GM12878 (cell line): ENCODE measurements around the gene PXMP4. TPM values are rescaled to one million over a fixed set of nuclear protein-coding genes. Genes with fewer than 3 reads are reported as not detected.

Experiments used
- ATAC-seq: fragments of 200-7000 bp; cut with Tn5 transposase; 3 replicates; pipeline ENCODE4 v1.9.1; 2020; ENCODE audit warnings: mild to moderate bottlenecking, moderate library complexity
- BruUV-seq: library from RNA; stranded (reverse); fragments of 400-500 nt; replicated peaks from 2 replicates; lab custom pipeline; 2021; lab: Mats Ljungman, UMichigan
- CTCF ChIA-PET: fragments of 300-600 bp; sonication (Branson Sonifier 250); formaldehyde crosslinking; extraction: SDS; loops from one replicate; lab custom pipeline; 2021; ENCODE audit warnings: inconsistent platforms; lab: Yijun Ruan, JAX
- POLR2A ChIA-PET: fragments of 350-600 bp; formaldehyde crosslinking; extraction: SDS; loops from one replicate; lab custom pipeline; 2021; ENCODE audit warnings: inconsistent platforms; lab: Charles Lee
- RAD21 ChIA-PET: fragments of 300-600 bp; sonication (Branson Sonifier 250); formaldehyde crosslinking; loops from one replicate; lab custom pipeline; 2023; ENCODE audit warnings: antibody characterized with exemption; ENCODE audit not compliant: unreplicated experiment; lab: Charles Lee
- SMC1A ChIA-PET: fragments of 300-600 bp; sonication (Branson Sonifier 250); formaldehyde crosslinking; loops from one replicate; lab custom pipeline; 2023; ENCODE audit not compliant: unreplicated experiment, uncharacterized antibody; lab: Charles Lee
- DNase-seq: peaks from one replicate; pipeline ENCODE4 v3.0.0-alpha.2; 2011; ENCODE audit warnings: low read depth, low spot score
- FAIRE-seq: peaks from 3 replicates; lab custom pipeline; 2011; peaks lifted over from hg19 to GRCh38; lab: Jason Lieb, UNC
- H2AFZ ChIP-seq: 2 replicates; pipeline ENCODE4 v1.6.0; 2011; ENCODE audit warnings: low read depth, low read length, control low read depth; ENCODE audit not compliant: control insufficient read depth
- H3K27ac ChIP-seq: 2 replicates; pipeline ENCODE4 v1.5.1; 2011; ENCODE audit warnings: control low read depth; ENCODE audit not compliant: control insufficient read depth, insufficient read depth
- H3K27me3 ChIP-seq, 2 experiments: replicated peaks in 1 of 2; 2 replicates each; pipeline versions ENCODE4 v1.6.0 to v1.6.1; 2011; ENCODE audit warnings: low read length in 1 of 2; ENCODE audit not compliant: control insufficient read depth in 2 of 2, insufficient read depth in 2 of 2
- H3K36me3 ChIP-seq, 2 experiments: 2 replicates each; pipeline ENCODE4 v1.5.1; 2011; ENCODE audit warnings: low read length in 1 of 2; ENCODE audit not compliant: control insufficient read depth in 2 of 2, insufficient read depth in 2 of 2
- H3K4me1 ChIP-seq: 2 replicates; pipeline ENCODE4 v1.6.1; 2011; ENCODE audit warnings: mild to moderate bottlenecking, low read length, moderate library complexity, mixed read lengths; ENCODE audit not compliant: control insufficient read depth, insufficient read depth
- H3K4me2 ChIP-seq: 2 replicates; pipeline ENCODE4 v1.6.0; 2011; ENCODE audit warnings: control low read depth; ENCODE audit not compliant: control insufficient read depth, insufficient read depth
- H3K4me3 ChIP-seq: fragments of 200-600 bp; sonication (generic); 2 replicates; pipeline ENCODE4 v1.5.1; 2016
- H3K79me2 ChIP-seq: 2 replicates; pipeline ENCODE4 v1.6.0; 2011; ENCODE audit warnings: low read length; ENCODE audit not compliant: control insufficient read depth, insufficient read depth
- H3K9ac ChIP-seq: 2 replicates; pipeline ENCODE4 v1.8.0; 2011; ENCODE audit warnings: low read length, control low read depth, mixed read lengths; ENCODE audit not compliant: control insufficient read depth, insufficient read depth
- H3K9me3 ChIP-seq: replicated peaks from 3 replicates; pipeline ENCODE4 v1.5.1; 2011; ENCODE audit warnings: mild to moderate bottlenecking, low read length; ENCODE audit not compliant: control insufficient read depth, insufficient read depth
- H4K20me1 ChIP-seq: 2 replicates; pipeline ENCODE4 v1.6.0; 2011; ENCODE audit not compliant: control insufficient read depth, insufficient read depth
- CHD2 ChIP-seq: IDR thresholded peaks from 2 replicates; pipeline ENCODE4 v1.6.1; 2011; ENCODE audit warnings: low read depth, low read length, improper control_type of control experiment, borderline replicate concordance
- CHD4 ChIP-seq: fragments of 200-600 bp; sonication (generic); IDR thresholded peaks from 2 replicates; pipeline ENCODE4 v1.6.1; 2016; ENCODE audit warnings: mild to moderate bottlenecking
- HDAC6 ChIP-seq: fragments of 200-600 bp; sonication (generic); IDR thresholded peaks from one replicate; pipeline ENCODE4 v1.8.0; 2017; ENCODE audit warnings: antibody characterized with exemption; ENCODE audit not compliant: unreplicated experiment
- IRF3 ChIP-seq: fragments of 450-650 bp; IDR thresholded peaks from 2 replicates; pipeline ENCODE4 v1.6.1; 2014; ENCODE audit warnings: mild to moderate bottlenecking
- JUNB ChIP-seq: IDR thresholded peaks from 2 replicates; pipeline ENCODE4 v1.6.1; 2016; ENCODE audit warnings: antibody characterized with exemption, mild to moderate bottlenecking
- KDM1A ChIP-seq: fragments of 200-600 bp; sonication (generic); IDR thresholded peaks from 2 replicates; pipeline ENCODE4 v1.6.1; 2016; ENCODE audit warnings: borderline replicate concordance
- LARP7 ChIP-seq: fragments of 450-650 bp; IDR thresholded peaks from 2 replicates; pipeline ENCODE4 v1.6.1; 2017; ENCODE audit warnings: mild to moderate bottlenecking
- NR2F1 ChIP-seq: fragments of 450-650 bp; conservative IDR thresholded peaks from 2 replicates; pipeline ENCODE4 v1.6.1; 2017; ENCODE audit warnings: mild to moderate bottlenecking
- TCF3 ChIP-seq: IDR thresholded peaks from 2 replicates; pipeline ENCODE4 v1.6.1; 2012; ENCODE audit warnings: low read depth, mild to moderate bottlenecking, low read length, borderline replicate concordance; ENCODE audit not compliant: insufficient read depth
- whole genome bisulfite sequencing: methylation state at CpG from one replicate; pipeline ENCODE4 v1.1.6; 2016; ENCODE audit warnings: low lambda C conversion rate; ENCODE audit not compliant: insufficient replicate concordance, insufficient coverage; ENCODE audit errors: missing lambda C conversion rate; 5-methylcytosine and 5-hydroxymethylcytosine counted together
- in situ Hi-C: fragments of 300-500 bp; cut with MboI; formaldehyde crosslinking; loops from 9 replicates; pipeline ENCODE4 v1.14.3; 2018; ENCODE audit warnings: mixed read lengths
- intact Hi-C: fragments of 100-400 bp; cut with micrococcal nuclease; formaldehyde crosslinking; loops from one replicate; pipeline ENCODE4 v1.14.2; 2022; ENCODE audit not compliant: unreplicated experiment
- polyA plus RNA-seq, 11 experiments: library from polyadenylated mRNA; depleted of rRNA in 4 of 11; unstranded in 6 of 11; stranded (reverse) in 5 of 11; fragments of >200 nt; fragmentation: Nextera tagmentation in 4 of 11; fragmentation: Illumina TruSeq in 1 of 11; extraction: Ambion mirVana in 4 of 11; extraction: Trizol in 1 of 11; gene quantifications; 1 replicate in 1 of 11; 2 replicates in 10 of 11; pipeline versions ENCODE4 v1.2.1 to v1.2.3, GENCODE V29; 2011 to 2016; ENCODE audit warnings: inconsistent platforms in 2 of 11, missing spikeins in 2 of 11, low read depth in 1 of 11
- total RNA-seq, 4 experiments: library from RNA; depleted of rRNA in 3 of 4; stranded (reverse); fragments of >200 nt in 3 of 4; fragmentation: Illumina TruSeq in 1 of 4; extraction: Trizol in 1 of 4; gene quantifications; 2 replicates each; pipeline versions ENCODE4 v1.2.1 to v1.2.3, GENCODE V29; 2013 to 2021
- TF ChIP-seq, protein P1 (sequence below): fragments of 450-650 bp; formaldehyde crosslinking; IDR thresholded peaks from 2 replicates; pipeline ENCODE4 v1.5.0; 2022; ENCODE audit warnings: mild to moderate bottlenecking, missing genetic modification characterization

The PXMP4 gene
- total and polyA plus RNA-seq, 10 of the 15 experiments (the other 5 are each of a cell fraction or from before 2014, with no cell fraction given): 3.6 to 19.2 (median 8.6) TPM

- H4K20me1 ChIP-seq: no peaks in the 10 kb centered on the region
- FAIRE-seq: no peak
- peak overlapping the region; percentile 59 for H3K9ac ChIP-seq
- ATAC-seq: peak; percentile 64
- no peaks in the 10 kb centered on the region for H3K79me2 ChIP-seq
- H3K4me2 ChIP-seq: peak overlapping the region; percentile 56
- ChIA-PET CTCF (no interaction called here), SMC1A (no interaction called here), RAD21 (no interaction called here), POLR2A (no interaction called here)
- in situ Hi-C loops (no loop called here), intact Hi-C loops (no loop called here)
- H3K27me3 ChIP-seq: no peaks in the 10 kb centered on the region
- peaks cover 11% of the 10 kb centered on the region for H3K4me1 ChIP-seq
- H3K9me3 ChIP-seq: no peaks in the 10 kb centered on the region
- peaks cover 0 to 1% of the 10 kb centered on the region in 2 experiments; a peak in 3 of 4 replicates for H3K36me3 ChIP-seq
- WGBS: 25% methylated on average over 29 of the region's 29 CpGs
- no peak overlapping the region for H3K27ac ChIP-seq
- H2AFZ ChIP-seq: peak overlapping the region; percentile 16
- no TSS peak for BruUV-seq
- TF ChIP-seq HDAC6: no peak
- TF ChIP-seq NR2F1: peak; percentile 60; the same call in 1 of the 2 replicates
- DNase-seq: no peak
- H3K4me3 ChIP-seq: peak overlapping the region; percentile 79
These were observed 46.5 kb downstream of the PXMP4 start for GRCh38 chr20:33673410-33674293.

- H3K4me1 ChIP-seq: peaks cover 17% of the 10 kb centered on the region
- peak overlapping the region; percentile 56; the same call in 1 of the 2 replicates for H3K4me2 ChIP-seq
- H3K9me3 ChIP-seq: no peaks in the 10 kb centered on the region
- H3K27ac ChIP-seq: no peak overlapping the region
- peaks cover 4% of the 10 kb centered on the region; the same call in 1 of the 2 replicates for H4K20me1 ChIP-seq
- no peaks in the 10 kb centered on the region for H3K27me3 ChIP-seq
- ChIA-PET CTCF (no interaction called here), POLR2A (interaction anchor here (1.0 kb wide), 1 partner anchor 12 kb away, joined by 3 read pairs; no protein-coding TSS in a partner anchor), SMC1A (no interaction called here), RAD21 (no interaction called here)
- intact Hi-C loops: no loop called here
- no peak overlapping the region for H3K4me3 ChIP-seq
- H3K9ac ChIP-seq: peak overlapping the region; percentile 59; the same call in 1 of the 2 replicates
- DNase-seq: no peak
- peaks cover 0 to 1% of the 10 kb centered on the region in 2 experiments; a peak in 3 of 4 replicates for H3K36me3 ChIP-seq
- H2AFZ ChIP-seq: no peak overlapping the region
- BruUV-seq: no TSS peak
- WGBS: 71% methylated on average over 4 of the region's 4 CpGs
- no peak for ATAC-seq
- peaks cover 2% of the 10 kb centered on the region for H3K79me2 ChIP-seq
- in situ Hi-C loops: no loop called here
- no peak for TF ChIP-seq CHD4
- TF ChIP-seq LARP7: no peak
- no peak for TF ChIP-seq KDM1A
- TF ChIP-seq IRF3: no peak
- no peak for TF ChIP-seq CHD2
- no peak for TF ChIP-seq TCF3
- TF ChIP-seq, protein P1, sequence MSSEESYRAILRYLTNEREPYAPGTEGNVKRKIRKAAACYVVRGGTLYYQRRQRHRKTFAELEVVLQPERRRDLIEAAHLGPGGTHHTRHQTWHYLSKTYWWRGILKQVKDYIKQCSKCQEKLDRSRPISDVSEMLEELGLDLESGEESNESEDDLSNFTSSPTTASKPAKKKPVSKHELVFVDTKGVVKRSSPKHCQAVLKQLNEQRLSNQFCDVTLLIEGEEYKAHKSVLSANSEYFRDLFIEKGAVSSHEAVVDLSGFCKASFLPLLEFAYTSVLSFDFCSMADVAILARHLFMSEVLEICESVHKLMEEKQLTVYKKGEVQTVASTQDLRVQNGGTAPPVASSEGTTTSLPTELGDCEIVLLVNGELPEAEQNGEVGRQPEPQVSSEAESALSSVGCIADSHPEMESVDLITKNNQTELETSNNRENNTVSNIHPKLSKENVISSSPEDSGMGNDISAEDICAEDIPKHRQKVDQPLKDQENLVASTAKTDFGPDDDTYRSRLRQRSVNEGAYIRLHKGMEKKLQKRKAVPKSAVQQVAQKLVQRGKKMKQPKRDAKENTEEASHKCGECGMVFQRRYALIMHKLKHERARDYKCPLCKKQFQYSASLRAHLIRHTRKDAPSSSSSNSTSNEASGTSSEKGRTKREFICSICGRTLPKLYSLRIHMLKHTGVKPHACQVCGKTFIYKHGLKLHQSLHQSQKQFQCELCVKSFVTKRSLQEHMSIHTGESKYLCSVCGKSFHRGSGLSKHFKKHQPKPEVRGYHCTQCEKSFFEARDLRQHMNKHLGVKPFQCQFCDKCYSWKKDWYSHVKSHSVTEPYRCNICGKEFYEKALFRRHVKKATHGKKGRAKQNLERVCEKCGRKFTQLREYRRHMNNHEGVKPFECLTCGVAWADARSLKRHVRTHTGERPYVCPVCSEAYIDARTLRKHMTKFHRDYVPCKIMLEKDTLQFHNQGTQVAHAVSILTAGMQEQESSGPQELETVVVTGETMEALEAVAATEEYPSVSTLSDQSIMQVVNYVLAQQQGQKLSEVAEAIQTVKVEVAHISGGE: no peak
- no peak for TF ChIP-seq JUNB
- FAIRE-seq: no peak
These were observed 47.0 kb downstream of the PXMP4 start for GRCh38 chr20:33673114-33673409.
